Sigmoid colon (tissue), 7 donors: Measurements from ENCODE around the gene AVPR1A. TPM values are rescaled to one million over a fixed set of nuclear protein-coding genes. Genes with fewer than 3 reads are reported as not detected.

ENCODE experiments used
- DNase-seq: peaks from one replicate; pipeline ENCODE4 v3.0.0-alpha.2; 2019
- H3K27ac ChIP-seq, 4 donors: fragments of 200-600 bp; sonication (generic); one replicate each; pipeline ENCODE4 v1.5.1; 2016 to 2019; ENCODE audit warnings: mild to moderate bottlenecking in 1 of 4
- H3K27me3 ChIP-seq, 3 donors: fragments of 200-600 bp; sonication (generic); one replicate each; pipeline ENCODE4 v1.5.1; 2019; ENCODE audit warnings: mild to moderate bottlenecking in 1 of 3
- H3K36me3 ChIP-seq, 4 donors: fragments of 200-600 bp; sonication (generic); one replicate each; pipeline ENCODE4 v1.5.1; 2016 to 2019
- H3K4me1 ChIP-seq, 4 donors: fragments of 200-600 bp; sonication (generic); one replicate each; pipeline ENCODE4 v1.5.1; 2017 to 2019
- H3K4me3 ChIP-seq, 4 donors: fragments of 200-600 bp; sonication (generic); one replicate each; pipeline ENCODE4 v1.5.1; 2017 to 2019; ENCODE audit warnings: mild to moderate bottlenecking in 2 of 4, moderate library complexity in 1 of 4
- H3K9me3 ChIP-seq, 4 donors: fragments of 200-600 bp in 3 of 4; sonication (generic) in 3 of 4; one replicate each; pipeline versions ENCODE4 v1.5.1 to v1.6.1; 2013 to 2019
- EP300 ChIP-seq, 4 donors: sonication (generic); formaldehyde crosslinking; IDR thresholded peaks; one replicate each; pipeline ENCODE4 v1.6.1; 2017; ENCODE audit warnings: antibody characterized with exemption in 4 of 4
- POLR2A ChIP-seq, 2 donors: fragments of 450-650 bp; IDR thresholded peaks; one replicate each; pipeline ENCODE4 v1.6.1; 2016; ENCODE audit warnings: antibody characterized with exemption in 2 of 2, mild to moderate bottlenecking in 2 of 2, moderate library complexity in 2 of 2
- POLR2AphosphoS5 ChIP-seq, 4 donors: sonication (generic); formaldehyde crosslinking; IDR thresholded peaks; one replicate each; pipeline ENCODE4 v1.6.1; 2017; ENCODE audit warnings: antibody characterized with exemption in 4 of 4
- WGBS, 2 donors: extraction: QIAGEN DNeasy Blood & Tissue Kit; methylation state at CpG; one replicate each; pipeline ENCODE4 v1.1.7; 2013; 5-methylcytosine and 5-hydroxymethylcytosine counted together
- intact Hi-C: fragments of 100-400 bp; cut with DNase I; formaldehyde crosslinking; loops from one replicate; pipeline ENCODE4 v1.15.1; 2023
- polyA plus RNA-seq, 3 donors: library from polyadenylated mRNA; stranded (reverse); fragments of 200-250 nt; gene quantifications; one replicate each; pipeline ENCODE4 v1.2.3, GENCODE V29; 2013
- total RNA-seq, 4 donors: library from RNA; depleted of rRNA; stranded (reverse); fragments of >200 nt; gene quantifications; one replicate each; pipeline ENCODE4 v1.1.0, GENCODE V29; 2016
- TF ChIP-seq, protein P1 (sequence below), 4 experiments: fragments of 450-650 bp in 3 of 4; fragments of 200-600 bp in 1 of 4; IDR thresholded peaks; one replicate each; pipeline ENCODE4 v1.5.1; 2016 to 2019; ENCODE audit warnings: antibody characterized with exemption in 4 of 4, mild to moderate bottlenecking in 3 of 4, moderate library complexity in 2 of 4
- donor health status: healthy with polysubstance abuse.
- donor health status: Bipolar disorder and iron deficiency.
- donor health status: healthy.

AVPR1A gene
- total and polyA plus RNA-seq, 7 donors, result 0.23 to 6.6 (median 3.0) TPM; not detected in 1

DNA sequence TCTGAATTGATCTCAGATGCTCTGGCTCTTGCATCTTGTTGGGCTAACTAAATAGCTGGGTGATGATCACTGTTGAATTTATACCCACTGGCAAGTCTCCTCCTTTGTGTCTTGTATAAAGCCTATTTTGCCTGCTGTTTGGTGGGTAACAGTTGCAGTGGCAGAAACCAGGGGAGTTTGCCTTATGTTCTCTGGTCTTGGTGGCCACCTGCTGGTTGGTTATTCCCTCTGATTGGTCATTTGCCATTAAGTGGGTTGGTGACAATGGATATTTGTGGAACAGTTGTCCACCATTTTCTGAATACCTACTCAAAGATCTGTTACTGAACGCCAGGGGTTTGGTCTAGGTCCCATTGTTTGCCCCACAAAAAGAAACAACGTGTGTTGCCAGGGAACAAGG lies 52.1 kb downstream of the AVPR1A start:
- Histone ChIP-seq H3K4me1 (no peaks in the 10 kb centered on the region), H3K36me3 (no peaks in the 10 kb centered on the region), H3K9me3 (no peaks in the 10 kb centered on the region), H3K27ac (no peak overlapping the region), H3K4me3 (no peak overlapping the region), H3K27me3 (no peaks in the 10 kb centered on the region)
- WGBS, 2 donors, result 12 to 64% methylated on average over 2 of the region's 2 CpGs
- no peak for DNase-seq
- intact Hi-C loops, result no loop called here
- no peak for TF ChIP-seq EP300 (IDR thresholded peaks at IDR 0.05)
- no peak for TF ChIP-seq POLR2A (IDR thresholded peaks at IDR 0.05)
- TF ChIP-seq, protein P1, sequence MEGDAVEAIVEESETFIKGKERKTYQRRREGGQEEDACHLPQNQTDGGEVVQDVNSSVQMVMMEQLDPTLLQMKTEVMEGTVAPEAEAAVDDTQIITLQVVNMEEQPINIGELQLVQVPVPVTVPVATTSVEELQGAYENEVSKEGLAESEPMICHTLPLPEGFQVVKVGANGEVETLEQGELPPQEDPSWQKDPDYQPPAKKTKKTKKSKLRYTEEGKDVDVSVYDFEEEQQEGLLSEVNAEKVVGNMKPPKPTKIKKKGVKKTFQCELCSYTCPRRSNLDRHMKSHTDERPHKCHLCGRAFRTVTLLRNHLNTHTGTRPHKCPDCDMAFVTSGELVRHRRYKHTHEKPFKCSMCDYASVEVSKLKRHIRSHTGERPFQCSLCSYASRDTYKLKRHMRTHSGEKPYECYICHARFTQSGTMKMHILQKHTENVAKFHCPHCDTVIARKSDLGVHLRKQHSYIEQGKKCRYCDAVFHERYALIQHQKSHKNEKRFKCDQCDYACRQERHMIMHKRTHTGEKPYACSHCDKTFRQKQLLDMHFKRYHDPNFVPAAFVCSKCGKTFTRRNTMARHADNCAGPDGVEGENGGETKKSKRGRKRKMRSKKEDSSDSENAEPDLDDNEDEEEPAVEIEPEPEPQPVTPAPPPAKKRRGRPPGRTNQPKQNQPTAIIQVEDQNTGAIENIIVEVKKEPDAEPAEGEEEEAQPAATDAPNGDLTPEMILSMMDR (IDR thresholded peaks at IDR 0.05), result no peak
- no peak for TF ChIP-seq POLR2AphosphoS5 (IDR thresholded peaks at IDR 0.05)

DNA sequence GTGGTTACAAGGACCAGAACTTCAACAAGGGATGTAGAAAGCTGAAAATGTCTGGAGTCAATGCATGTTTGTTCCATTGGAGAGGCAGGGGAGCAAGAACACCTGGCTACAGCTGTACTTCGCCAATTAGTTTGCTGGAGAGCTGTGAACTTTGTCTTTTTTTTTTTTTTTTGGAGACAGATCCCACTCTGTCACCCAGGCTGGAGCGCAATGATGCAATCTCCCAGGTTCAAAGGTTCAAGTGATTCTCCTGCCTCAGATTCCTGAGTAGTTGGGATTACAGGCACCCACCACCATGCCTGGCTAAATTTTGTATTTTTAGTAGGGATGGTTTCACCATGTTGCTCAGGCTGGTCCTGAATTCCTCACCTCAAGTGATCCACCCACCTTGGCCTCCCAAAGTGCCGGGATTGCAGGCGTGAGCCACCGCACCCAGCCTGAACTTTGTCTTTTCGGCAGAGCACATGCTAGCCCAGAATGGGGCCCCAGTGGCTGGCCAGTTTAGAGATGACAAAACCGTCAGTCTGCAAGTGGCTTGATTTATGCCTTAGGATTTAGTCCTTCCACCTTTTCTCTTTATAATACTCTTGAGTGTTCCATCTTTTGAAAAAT lies 55.5 kb downstream of the AVPR1A start:
- no peak overlapping the region for H3K27ac ChIP-seq
- no peaks in the 10 kb centered on the region for H3K4me1 ChIP-seq
- no peak for TF ChIP-seq POLR2AphosphoS5 (IDR thresholded peaks at IDR 0.05)
- H3K4me3 ChIP-seq, result no peak overlapping the region
- no peaks in the 10 kb centered on the region for H3K27me3 ChIP-seq
- no peaks in the 10 kb centered on the region for H3K9me3 ChIP-seq
- intact Hi-C loops, result no loop called here
- no peak for DNase-seq
- 83 to 90% methylated on average over 7 of the region's 7 CpGs for WGBS, 2 donors
- H3K36me3 ChIP-seq, result no peaks in the 10 kb centered on the region

DNA sequence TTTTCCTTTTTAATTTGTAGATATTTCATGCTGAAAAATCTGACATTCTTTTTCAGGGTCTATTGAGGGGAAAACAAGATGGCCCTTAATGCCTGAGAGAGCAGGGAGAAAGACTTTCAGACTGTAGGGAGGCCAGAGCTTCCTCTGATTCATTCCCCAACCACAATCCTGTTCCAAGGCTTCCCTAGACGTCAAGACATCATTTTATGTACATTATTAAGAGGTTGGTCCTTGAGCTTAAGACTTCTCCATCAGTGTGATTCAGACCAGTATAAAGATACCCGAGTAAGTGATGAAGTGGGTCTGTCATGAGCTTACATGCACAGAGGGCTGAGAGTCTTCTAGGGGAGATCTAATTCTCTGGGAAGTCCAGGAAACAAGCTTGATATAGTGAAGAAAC lies 57.3 kb downstream of the AVPR1A start:
- no peak overlapping the region for H3K4me3 ChIP-seq
- no peaks in the 10 kb centered on the region for H3K9me3 ChIP-seq
- no peaks in the 10 kb centered on the region for H3K27me3 ChIP-seq
- TF ChIP-seq POLR2AphosphoS5 (IDR thresholded peaks at IDR 0.05), result no peak
- H3K36me3 ChIP-seq, result no peaks in the 10 kb centered on the region
- no peak overlapping the region for H3K27ac ChIP-seq
- 83 to 85% methylated on average over 2 of the region's 2 CpGs for WGBS, 2 donors
- no peak for DNase-seq
- H3K4me1 ChIP-seq, result no peaks in the 10 kb centered on the region
- intact Hi-C loops, result no loop called here

DNA sequence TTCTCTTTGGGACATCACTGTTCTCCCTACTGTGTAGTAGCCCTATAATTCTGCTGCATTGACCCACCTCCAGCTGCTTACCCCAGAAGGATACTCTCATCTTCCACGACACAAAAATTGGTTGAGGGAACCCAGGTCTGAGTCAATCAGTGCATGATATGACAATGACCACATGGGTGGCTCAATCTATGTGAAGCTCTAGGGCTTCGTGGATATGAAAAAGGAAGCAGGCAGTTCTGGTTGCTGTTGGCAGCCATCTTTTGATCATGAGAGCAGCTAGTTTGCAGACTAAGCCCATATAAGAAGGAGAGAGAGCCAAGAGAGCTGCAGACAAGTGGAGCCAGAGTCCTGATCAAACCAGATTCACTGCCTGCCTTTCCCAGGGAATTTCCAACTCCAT lies 57.9 kb downstream of the AVPR1A start:
- Histone ChIP-seq H3K4me3 (no peak overlapping the region), H3K27me3 (no peaks in the 10 kb centered on the region), H3K4me1 (no peaks in the 10 kb centered on the region), H3K9me3 (no peaks in the 10 kb centered on the region), H3K27ac (no peak overlapping the region), H3K36me3 (no peaks in the 10 kb centered on the region)
- WGBS, 2 donors, result 81 to 90% methylated on average over 2 of the region's 2 CpGs
- TF ChIP-seq EP300 (IDR thresholded peaks at IDR 0.05), result no peak
- no peak for TF ChIP-seq POLR2AphosphoS5 (IDR thresholded peaks at IDR 0.05)
- TF ChIP-seq, protein P1 (IDR thresholded peaks at IDR 0.05), result no peak
- no peak for DNase-seq
- intact Hi-C loops, result no loop called here

Other genes starting within 250 kb of the AVPR1A start
- 1 to 10 TPM; 1.5 to 4.3 (median 3.1) TPM for gene PPM1H, start 216.1 kb downstream of the AVPR1A start, total RNA-seq
- gene PPM1H, start 216.1 kb downstream of the AVPR1A start, polyA plus RNA-seq, result 1 to 10 TPM in 2 of 3 donors, under 1 TPM in 1; 0.92 to 3.1 (median 1.2) TPM